NCI-H2196 (cell line): Measurements from ENCODE around the gene CD300LB.
A peak's percentile ranks its signal among the peaks of the same experiment; 100 is the strongest.
"Not testable (repeated sequence)": the region's sequence is repeated elsewhere in the genome, so short reads cannot be mapped to it uniquely, and the experiment has no call there.

Experiments
- DNase-seq: peaks from one replicate; lab custom pipeline; 2025; ENCODE audit not compliant: unreplicated experiment; lab: John Stamatoyannopoulos, UW

CD300LB gene

DNA sequence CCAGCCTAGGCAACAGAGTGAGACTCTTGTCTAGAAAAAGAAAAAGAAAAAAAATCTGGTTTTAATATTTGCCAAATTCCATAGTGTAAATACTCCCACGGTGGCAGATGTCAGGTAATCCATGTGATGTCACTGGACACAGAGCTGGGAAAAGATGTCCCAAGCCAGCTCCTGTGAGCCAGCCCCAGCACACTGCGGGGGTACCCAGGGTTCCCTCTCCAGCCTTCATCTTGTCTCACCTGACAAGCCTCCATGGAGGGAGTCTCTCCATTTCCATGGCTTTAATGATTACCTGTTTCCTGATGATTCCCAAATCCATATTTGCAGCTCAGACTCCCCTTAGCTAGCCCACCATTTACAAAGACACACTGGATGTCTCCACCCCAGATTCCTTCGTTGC is 4.6 kb downstream of the CD300LB start:
- DNase-seq: no peak

DNA sequence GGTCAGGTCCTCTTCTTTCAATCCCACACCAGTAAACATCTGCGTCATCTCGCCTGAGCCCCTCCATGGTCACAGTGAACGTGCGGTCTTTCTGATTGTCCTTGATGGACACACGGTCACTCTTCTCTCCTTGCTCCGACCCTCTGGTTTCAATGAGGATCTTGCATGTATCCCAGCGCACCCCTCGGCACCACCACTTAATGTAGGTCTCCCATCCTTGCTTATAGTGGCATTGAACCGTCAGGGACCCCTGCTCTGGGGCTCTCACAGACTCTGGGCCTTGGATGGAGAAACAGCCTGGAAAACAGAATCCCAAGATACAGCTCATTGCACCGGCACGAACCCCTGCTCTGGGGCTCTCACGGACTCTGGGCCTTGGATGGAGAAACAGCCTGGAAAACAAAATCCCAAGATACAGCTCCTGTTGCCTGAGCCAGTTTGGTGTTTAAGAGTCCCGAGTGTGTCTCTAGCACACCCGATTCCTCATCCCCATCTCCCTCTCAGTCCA is 5.4 kb downstream of the CD300LB start:
- no peak for DNase-seq

DNA sequence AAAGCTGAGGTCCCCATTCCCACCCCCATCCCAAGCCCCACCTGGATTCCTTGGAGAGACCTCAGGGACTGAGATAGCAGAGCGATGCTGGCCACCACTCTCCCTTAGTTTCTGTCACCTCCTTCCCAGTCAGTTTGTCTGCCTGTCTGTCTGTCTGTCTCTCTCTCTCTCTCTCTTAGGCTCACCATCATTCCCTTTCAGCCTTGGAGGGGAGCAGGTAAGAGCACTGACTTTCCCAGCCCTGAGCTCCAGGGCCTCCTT is 5.9 kb downstream of the CD300LB start:
- DNase-seq: no peak

DNA sequence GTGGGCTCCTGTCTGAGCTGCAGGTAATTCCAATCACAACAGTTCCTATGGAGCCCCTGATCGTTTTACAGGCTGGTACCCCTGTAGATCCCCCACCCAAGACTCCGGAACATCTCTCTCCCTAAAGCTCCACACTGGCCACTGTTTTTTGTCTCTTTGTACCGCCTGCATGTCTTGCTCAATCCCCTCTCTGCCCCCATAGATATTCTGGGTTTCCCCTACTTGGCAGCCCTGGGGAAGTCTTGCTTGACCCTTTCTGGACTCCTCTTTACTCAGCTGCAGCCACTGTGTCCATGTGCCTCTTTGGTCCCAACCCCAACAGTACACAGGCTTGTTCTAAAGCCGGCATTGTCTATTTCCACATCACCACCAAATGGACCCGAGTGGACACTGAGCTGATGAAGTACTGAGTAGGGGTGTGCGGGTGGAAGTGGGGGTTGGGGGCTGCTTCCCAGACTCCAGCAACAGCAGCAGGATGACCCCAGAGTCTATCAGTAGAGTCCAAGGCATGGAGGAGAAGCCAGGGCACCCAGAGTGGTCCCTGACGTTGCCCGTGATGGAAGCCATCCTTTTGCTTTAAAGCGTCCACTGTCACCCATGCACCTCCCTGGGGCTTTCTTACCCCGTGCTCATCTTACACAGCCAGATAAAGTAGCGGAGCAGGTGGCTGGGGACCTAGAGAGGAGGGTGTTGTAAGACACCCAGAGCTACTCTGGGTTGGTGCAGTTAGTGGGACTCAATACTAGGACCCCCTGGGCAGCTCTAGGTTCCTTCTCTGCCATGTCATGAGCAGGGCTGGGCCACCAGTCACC is 6.4 kb downstream of the CD300LB start:
- DNase-seq: no peak

DNA sequence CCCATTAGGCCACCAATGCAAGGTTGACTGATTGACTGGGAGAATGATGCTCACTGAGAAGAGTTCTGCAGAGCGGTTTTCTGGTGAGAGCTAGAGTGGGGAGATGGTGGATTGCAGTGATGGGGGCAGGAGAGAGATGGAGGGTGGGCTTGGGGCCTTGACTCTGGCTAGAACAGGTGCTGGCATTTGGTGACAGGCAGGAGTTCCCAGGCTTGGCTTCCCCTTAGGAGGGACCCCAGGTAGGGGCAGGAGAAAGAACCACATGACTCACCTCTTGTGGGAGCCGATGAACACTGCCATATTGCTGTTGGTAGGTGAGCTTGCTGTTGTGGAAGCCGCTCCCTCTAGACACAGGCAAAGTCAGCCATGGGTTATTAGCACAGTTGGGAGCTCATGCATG is 8.0 kb downstream of the CD300LB start:
- no peak for DNase-seq

DNA sequence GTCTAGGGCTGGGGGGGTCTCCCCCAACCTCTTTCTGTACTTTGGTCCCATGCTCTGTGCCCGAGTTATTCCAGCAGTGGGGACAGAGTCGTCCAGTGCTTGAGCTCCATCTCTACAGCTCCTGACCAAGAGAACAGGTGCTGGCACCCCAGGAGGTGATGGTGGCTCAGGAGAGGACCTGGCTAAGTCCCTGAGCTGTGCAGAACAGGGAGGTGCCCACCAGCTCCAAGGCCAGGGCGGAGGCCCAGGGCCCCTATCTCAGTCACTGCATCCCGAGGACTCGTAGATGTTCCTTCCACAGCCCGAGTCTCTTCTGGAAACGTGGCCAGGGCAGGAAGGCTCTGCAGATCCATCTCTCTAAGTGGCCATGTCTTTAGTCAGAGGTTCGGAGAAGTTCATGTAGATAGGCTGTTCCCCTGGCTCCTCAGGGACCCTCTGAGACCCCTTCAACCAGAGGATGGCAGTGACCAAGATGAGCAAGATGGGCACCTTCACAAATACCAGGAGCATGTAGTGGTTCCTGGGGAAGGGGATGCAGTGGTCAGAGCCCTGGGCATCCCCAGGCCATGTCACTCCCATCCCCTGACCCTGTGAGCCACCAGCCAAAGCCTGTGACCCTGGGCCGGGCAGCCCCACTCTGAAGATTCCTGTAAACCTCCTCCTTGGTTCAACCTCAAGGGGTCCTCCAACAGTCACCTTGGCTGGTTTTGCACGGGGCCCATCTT is 8.7 kb downstream of the CD300LB start:
- no peak for DNase-seq

DNA sequence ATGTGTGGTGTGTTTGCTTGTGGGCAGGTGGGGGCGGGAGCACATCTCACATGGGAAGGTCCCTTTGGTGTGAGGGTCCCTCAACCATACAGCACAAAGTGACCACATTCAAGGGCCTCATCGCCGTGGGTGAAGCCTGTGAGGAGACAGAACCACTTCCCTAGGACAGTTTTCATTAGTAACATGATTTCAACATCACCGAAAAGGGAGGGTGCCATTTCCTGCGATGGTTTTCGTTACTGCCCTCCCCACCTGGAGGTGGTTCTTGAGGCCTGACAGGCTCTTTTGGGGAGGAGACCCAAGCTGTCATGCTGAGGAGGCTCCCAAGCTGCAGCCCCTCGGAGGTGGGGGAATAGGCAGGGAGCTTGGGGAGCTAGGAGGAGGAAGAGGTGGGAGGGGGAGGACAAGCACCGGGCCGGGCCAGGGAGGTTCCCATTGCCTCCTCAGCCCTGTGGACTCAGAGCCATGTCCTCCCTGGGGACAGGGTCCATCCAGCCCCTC is 9.5 kb downstream of the CD300LB start:
- no peak for DNase-seq

DNA sequence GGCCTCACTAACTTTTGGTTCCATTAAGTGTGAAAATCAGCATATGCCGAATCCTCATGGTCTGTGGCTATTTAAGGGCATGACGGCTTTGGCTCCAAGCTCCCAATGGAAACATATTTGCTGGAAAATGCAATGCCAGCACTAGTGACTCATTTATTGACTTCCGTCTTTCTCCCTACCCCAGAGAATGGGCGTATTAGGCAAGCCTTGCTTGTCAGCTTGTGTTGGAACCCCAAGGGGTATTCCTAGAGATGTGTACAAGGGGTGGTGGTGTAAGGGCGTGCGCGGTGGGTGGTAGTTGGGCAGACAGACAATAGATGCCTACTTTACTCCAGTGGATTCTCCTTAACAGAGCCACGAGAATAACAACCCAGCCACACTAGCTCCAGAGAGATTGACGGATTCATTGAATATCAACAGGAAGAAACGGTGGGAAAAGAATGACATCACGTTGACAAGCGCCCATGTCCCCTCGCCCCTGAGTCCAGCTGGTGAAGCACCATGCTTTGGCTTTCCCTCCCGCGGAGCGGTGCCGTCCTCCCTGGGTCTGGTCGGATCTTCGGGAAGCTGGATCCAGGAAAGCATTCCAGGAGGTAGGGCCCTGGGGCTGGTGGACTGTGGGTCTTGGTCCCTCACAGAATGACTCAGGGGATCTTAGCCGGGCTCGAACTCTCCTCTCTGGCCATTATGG is 10.3 kb downstream of the CD300LB start:
- no peak for DNase-seq

DNA sequence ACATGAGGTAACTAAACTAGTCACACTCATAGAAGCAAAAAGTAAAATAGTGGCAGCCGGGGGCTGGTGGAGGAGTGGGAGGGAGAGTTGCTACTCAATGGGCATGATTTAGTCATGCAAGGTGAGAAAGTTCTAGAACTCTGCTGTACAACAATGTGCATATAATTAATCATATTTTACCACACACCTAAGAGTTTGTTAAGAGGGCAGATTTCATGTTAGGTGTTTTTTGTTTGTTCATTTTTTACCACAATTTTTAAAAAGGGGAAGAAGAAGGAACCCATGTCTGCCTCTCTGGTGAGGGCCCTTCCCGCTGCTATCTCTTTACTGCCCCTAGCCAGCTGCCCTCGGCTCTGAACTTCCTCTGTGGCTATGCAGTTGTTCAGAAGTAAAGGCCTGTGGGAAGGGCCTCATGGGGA is 11.2 kb downstream of the CD300LB start:
- DNase-seq: no peak

DNA sequence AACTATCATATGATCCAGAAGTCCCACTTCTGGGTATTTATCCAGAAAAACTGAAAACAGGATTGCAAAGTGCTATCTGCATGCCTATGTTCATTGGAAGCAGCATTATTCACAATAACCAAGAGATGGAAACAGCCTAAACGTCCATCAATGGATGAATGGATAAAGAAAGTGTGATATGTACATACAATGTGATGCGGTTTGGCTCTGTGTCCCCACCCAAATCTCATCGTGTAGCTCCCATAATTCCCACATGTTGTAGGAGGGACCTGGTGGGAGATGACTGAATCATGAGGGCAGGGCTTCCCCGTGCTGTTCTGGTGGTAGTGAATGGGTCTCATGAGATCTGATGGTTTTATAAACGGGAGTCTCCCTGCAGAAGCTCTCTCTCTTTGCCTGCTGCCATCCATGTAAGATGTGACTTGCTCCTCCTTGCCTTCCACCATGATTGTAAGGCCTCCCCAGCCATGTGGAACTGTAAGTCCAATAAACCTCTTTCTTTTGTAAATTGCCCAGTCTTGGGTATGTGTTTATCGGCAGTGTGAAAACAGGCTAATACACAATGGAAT is 12.8 kb downstream of the CD300LB start:
- DNase-seq: not testable (repeated sequence)

DNA sequence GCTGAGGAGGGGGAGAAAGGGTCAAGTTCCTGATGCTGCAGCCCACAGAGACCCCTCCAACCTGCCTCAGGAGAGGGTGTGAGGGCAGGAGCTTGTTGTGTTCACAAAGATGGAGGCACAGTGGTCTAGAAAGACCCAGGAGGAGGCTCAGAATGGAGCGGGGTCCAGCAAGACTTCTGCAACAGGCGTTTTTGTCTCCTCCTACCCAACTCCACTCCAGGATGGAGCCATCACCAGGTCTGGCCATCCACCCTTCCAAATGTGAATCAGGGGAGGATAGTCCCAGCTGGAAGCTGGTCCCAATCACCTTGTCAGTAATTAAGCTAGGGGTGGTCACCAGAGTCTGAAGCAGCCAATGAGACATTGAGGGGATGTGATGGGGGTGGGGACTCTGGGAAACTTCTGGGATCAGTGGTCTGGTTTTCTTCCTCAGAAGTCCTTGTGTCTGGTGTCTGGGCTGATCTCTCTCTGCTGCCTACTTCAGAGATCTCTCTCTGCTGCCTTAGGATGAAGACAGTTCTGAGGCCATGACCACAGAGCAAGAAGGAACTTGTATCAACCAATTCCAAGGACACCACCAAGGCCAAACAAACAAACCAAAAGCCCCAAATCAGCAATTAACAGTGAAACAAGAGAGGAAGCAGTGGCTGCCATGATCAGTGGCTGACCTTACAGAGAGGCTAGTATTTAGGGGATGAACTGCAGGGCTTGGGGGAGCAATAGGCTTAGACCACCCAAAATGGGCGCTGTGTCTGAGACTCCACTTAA is 14.5 kb downstream of the CD300LB start:
- DNase-seq: no peak

DNA sequence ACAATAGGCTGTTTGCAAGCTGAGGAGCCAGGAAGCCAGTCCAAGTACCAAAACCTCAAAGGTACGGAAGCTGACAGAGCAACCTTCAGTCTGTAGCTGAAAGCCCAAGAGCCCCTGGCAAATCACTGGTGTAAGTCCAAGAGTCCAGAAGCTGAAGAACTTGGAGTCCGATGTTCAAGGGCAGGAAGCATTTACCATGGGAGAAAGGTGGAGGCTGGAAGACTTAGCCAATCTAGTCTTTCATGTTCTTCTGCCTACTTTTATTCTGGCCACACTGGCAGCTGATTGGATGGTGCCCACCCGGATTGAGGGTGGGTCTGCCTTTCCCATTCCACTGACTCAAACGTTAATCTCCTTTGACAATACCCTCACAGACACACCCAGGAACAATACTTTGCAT is 15.3 kb downstream of the CD300LB start:
- no peak for DNase-seq

DNA sequence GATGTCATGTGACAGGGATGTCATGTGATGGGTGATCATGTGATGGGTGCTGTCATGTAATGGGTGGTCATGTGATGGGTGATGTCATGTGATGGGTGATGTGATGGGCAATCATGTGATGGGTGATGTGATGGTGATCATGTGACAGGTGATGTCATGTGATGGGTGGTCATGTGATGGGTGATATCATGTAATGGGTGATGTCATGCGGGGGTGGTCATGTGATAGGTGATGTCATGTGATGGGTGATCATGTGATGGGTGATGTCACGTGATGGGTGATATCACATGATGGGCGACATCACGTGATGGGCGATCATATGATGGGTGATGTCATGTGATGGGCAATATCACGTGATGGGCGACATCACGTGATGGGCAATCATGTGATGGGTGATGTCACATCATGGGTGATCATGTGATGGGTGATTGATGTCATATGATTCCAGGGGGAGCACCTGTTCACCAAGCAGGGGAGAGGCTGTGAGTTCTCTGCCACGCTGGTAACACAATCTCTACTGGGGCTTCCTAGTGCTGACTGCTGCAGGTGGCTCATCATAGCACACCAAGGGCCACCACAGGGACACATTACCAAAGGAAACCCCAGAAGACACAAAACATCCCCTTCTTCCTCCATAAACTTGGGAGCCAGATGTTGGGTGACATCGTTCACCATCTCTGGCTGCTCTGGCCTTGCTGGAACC is 16.5 kb downstream of the CD300LB start:
- peak; percentile 49 for DNase-seq

DNA sequence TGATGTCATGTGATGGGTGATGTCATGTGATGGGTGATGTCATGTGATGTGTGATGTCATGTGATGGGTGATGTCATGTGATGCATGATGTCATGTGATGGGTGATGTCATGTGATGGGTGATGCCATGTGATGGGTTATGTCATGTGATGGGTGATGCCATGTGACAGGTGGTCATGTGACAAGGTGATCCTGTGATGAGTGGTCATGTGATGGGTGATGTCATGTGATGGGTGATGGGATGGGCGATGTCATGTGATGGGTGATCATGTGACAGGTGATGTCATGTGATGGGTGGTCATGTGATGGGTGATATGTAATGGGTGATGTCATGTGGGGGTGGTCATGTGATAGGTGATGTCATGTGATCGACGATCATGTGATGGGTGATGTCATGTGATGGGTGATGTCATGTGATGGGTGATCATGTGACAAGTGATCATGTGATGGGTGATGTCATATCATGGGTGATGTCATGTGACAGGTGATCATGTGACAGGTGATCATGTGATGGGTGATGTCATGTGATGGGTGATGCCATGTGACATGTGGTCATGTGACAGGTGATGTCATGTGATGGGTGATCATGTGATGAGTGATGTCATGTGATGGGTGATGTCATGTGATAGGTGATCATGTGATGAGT is 17.2 kb downstream of the CD300LB start:
- peak; percentile 54 for DNase-seq

DNA sequence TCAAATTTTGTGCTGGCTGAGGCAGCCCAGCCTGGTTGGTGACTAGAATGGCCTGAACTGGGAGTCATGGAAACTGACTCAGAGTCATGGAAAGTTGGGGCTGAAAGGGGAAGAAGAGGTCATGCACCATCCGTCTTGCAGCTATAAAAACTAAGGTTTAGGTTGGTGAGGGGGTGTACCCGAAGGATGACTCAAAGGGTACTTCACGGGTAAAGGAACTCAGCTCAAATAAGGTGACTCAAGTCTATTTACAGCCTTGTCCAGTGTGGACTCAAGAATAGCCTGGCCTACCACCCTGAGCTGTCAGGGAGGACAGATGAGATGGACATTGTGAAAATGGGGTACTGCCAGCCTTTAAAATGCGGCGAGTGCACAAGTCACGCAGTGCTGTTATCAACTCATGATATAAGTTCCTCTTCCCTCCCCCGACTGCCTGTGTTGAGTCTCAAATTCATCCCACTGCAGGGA is 18.6 kb downstream of the CD300LB start:
- DNase-seq: no peak

DNA sequence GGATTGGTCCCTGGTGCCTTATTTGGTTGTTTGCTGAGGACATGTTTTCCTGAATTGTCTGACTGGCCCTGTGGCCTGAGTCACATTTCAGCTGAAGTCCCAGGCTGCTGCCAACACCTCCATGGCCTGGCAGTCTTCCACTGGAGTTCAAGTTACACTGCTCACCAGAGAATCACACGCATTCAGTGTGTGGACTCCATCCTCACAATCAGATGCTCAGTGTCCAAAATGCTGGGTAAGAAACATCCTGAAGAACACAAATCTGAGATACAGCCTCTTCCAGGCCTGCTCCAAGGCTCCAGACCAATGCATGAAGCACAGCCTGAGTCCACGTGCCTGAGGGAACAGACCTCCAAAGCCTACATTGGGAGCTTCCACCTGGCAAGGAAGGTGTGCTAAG is 19.2 kb downstream of the CD300LB start:
- peak; percentile 40 for DNase-seq

DNA sequence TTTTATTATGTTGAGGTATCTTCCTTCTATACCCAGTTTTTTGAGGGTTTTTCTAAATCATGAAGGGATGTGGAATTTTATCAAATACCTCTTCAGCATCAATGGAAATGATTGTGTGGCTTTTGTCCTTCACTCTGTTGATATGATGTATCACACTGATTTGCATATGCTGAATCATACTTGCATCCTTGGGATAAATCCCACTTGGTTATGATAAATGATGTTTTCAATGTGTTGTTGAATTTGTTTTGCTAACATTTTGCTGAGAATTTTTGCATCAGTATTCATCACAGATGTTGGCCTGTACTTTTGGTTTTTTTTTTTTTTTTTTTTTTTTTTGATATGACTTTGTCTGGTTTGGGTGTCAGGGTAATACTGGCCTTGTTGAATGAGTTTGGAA is 23.1 kb downstream of the CD300LB start:
- DNase-seq: no peak

DNA sequence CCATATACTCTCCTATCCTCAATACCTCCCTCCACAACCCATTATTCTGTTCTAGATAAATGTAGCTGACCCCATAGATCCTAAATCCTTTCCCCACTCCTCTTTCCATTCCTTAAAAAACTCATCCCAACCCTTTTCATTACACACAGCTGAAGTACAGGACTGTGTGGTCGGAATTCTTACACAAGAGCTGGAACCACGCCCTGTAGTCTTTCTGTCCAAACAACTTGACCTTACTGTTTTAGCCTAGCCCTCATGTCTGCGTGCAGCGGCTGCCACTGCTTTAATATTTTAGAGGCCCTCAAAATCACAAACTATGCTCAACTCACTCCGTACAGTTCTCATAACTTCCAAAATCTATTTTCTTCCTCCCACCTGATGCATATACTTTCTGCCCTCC is 27.3 kb downstream of the CD300LB start:
- DNase-seq: not testable (repeated sequence)

DNA sequence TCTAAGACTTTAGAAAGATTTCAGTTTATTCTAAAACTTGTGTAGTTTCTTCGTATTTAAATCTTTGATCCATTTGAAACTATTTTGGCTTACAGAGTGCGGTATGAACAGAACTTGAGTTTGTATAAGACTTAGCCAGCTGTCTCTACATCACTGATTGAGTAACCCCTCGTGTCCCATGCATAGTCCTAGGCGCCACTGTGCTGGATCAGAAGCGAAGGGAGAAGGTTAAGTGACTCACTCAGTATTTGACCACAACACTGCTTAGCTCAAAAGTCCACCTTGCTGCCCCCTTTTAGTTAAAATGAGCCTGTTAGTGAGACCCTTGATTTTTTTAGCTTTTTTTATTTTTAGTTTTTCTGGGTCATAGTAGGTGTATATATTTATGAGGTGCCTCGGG is 28.4 kb downstream of the CD300LB start:
- no peak for DNase-seq

DNA sequence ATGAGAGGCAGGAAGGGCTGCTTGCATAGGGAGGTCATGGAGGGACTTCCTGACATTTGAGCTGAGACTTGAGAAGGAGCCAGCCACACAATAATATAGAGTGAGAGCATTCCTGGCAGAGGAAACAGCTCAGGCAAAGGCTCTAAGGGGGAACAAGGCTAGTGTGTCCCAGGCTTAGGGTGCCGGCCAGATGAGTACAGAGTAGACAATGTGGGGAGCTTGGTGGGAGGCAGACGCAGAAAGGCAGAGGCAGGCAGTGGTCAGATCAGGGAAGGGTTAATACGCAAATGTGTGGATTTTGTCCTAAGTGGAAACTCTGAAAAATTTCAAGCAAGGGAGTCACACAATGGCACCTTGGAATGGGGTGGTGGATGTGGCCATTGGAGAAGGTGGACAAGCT is 31.3 kb downstream of the CD300LB start:
- no peak for DNase-seq
